Fibroblast of lung (primary cell): ENCODE results near the gene RBPJL.

ENCODE experiments used
- EZH2 ChIP-seq: IDR thresholded peaks from 2 replicates; pipeline ENCODE4 v1.5.1; 2012; ENCODE audit warnings: low read length, control low read depth, mild to moderate bottlenecking; ENCODE audit errors: missing control alignments
- TF ChIP-seq, protein P1 (sequence below), 2 donors: IDR thresholded peaks in 1 of 2; conservative IDR thresholded peaks in 1 of 2; 1 replicate in 1 of 2; 2 replicates in 1 of 2; pipeline ENCODE4 v1.5.1; 2011 to 2012; ENCODE audit warnings: low read length in 2 of 2, control low read depth in 1 of 2, inconsistent platforms in 1 of 2, low read depth in 1 of 2, mild to moderate bottlenecking in 1 of 2

DNA sequence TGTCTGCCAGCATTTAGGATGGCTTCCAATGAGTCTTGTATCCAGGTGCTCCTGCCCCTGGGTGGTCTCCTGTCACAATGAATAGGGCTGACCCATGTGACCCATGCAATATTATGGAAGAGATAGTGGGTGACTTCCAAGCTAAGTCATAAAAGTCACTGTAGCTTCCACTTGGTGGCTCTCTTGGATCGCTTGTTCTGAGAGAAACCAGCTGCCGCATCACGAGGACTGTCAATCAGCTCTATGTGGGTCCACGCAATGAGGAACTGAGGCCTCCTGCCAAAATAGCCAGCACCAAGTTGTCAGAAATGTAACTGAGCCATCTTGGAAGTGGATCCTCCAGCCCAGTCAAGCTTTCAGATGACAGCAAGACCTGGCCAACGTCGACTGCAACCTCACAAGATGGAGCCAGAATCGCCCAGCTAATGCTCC, 16.3 kb downstream of the RBPJL start:
- TF ChIP-seq, protein P1, sequence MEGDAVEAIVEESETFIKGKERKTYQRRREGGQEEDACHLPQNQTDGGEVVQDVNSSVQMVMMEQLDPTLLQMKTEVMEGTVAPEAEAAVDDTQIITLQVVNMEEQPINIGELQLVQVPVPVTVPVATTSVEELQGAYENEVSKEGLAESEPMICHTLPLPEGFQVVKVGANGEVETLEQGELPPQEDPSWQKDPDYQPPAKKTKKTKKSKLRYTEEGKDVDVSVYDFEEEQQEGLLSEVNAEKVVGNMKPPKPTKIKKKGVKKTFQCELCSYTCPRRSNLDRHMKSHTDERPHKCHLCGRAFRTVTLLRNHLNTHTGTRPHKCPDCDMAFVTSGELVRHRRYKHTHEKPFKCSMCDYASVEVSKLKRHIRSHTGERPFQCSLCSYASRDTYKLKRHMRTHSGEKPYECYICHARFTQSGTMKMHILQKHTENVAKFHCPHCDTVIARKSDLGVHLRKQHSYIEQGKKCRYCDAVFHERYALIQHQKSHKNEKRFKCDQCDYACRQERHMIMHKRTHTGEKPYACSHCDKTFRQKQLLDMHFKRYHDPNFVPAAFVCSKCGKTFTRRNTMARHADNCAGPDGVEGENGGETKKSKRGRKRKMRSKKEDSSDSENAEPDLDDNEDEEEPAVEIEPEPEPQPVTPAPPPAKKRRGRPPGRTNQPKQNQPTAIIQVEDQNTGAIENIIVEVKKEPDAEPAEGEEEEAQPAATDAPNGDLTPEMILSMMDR (conservative IDR thresholded peaks at IDR 0.05 in 1 of 2, IDR thresholded peaks at IDR 0.05 in 1 of 2; ENCODE audit: low read depth in 1 of 2, low read length in 2 of 2), result no peak
- no peak for TF ChIP-seq EZH2
